Hepatocyte (in vitro differentiated cells): ENCODE data around the gene RBM17. TPM values are rescaled to one million over a fixed set of nuclear protein-coding genes. Genes with fewer than 3 reads are reported as not detected.

ENCODE experiments used
- DNase-seq: peaks from one replicate; pipeline ENCODE4 v3.0.0-alpha.2; 2016; ENCODE audit warnings: low spot score
- H2AFZ ChIP-seq: fragments of 200-600 bp; sonication (generic); 2 replicates; pipeline ENCODE4 v1.6.0; 2016; ENCODE audit warnings: antibody characterized with exemption, mild to moderate bottlenecking
- H3K27ac ChIP-seq: fragments of 200-600 bp; sonication (generic); 2 replicates; pipeline ENCODE4 v1.5.1; 2016; ENCODE audit warnings: mild to moderate bottlenecking
- H3K27me3 ChIP-seq: fragments of 200-600 bp; sonication (generic); 2 replicates; pipeline ENCODE4 v1.6.1; 2016
- H3K36me3 ChIP-seq: fragments of 200-600 bp; sonication (generic); replicated peaks from 2 replicates; pipeline ENCODE4 v1.5.1; 2016; ENCODE audit warnings: low read depth; ENCODE audit not compliant: insufficient read depth
- H3K4me1 ChIP-seq: fragments of 200-600 bp; sonication (generic); 2 replicates; pipeline ENCODE4 v1.5.1; 2016; ENCODE audit warnings: mild to moderate bottlenecking, moderate library complexity; ENCODE audit not compliant: insufficient read depth
- H3K4me2 ChIP-seq: fragments of 200-600 bp; sonication (generic); 2 replicates; pipeline ENCODE4 v1.6.0; 2016
- H3K4me3 ChIP-seq: fragments of 200-600 bp; sonication (generic); 2 replicates; pipeline ENCODE4 v1.5.1; 2016; ENCODE audit warnings: mild to moderate bottlenecking
- H3K79me2 ChIP-seq: fragments of 200-600 bp; sonication (generic); 2 replicates; pipeline ENCODE4 v1.6.0; 2017; ENCODE audit warnings: mild to moderate bottlenecking
- H3K9me2 ChIP-seq: fragments of 200-600 bp; sonication (generic); replicated peaks from 2 replicates; pipeline ENCODE4 v1.6.0; 2017; ENCODE audit warnings: mild to moderate bottlenecking; ENCODE audit not compliant: insufficient read depth
- H3K9me3 ChIP-seq: fragments of 200-600 bp; sonication (generic); 2 replicates; pipeline ENCODE4 v1.5.1; 2016; ENCODE audit warnings: low read depth, mild to moderate bottlenecking
- H4K20me1 ChIP-seq: fragments of 200-600 bp; sonication (generic); 2 replicates; pipeline ENCODE4 v1.6.0; 2016; ENCODE audit warnings: mild to moderate bottlenecking; ENCODE audit not compliant: insufficient read depth, poor library complexity, severe bottlenecking
- CTCF ChIP-seq: fragments of 200-600 bp; sonication (generic); IDR thresholded peaks from 2 replicates; pipeline ENCODE4 v1.5.1; 2016; ENCODE audit warnings: antibody characterized with exemption, mild to moderate bottlenecking; ENCODE audit not compliant: poor library complexity
- EZH2 ChIP-seq: fragments of 200-600 bp; sonication (generic); IDR thresholded peaks from 2 replicates; pipeline ENCODE4 v1.6.1; 2016; ENCODE audit warnings: antibody characterized with exemption, mild to moderate bottlenecking, borderline replicate concordance
- EZH2phosphoT487 ChIP-seq: fragments of 200-600 bp; sonication (generic); IDR thresholded peaks from one replicate; pipeline ENCODE4 v1.6.1; 2018; ENCODE audit warnings: antibody characterized with exemption, mild to moderate bottlenecking, low read depth, moderate library complexity; ENCODE audit not compliant: unreplicated experiment, severe bottlenecking
- WGBS: methylation state at CpG from one replicate; pipeline ENCODE4 v1.1.6; 2016; ENCODE audit warnings: low lambda C conversion rate; ENCODE audit errors: missing lambda C conversion rate; 5-methylcytosine and 5-hydroxymethylcytosine counted together
- polyA plus RNA-seq: library from polyadenylated mRNA; unstranded; fragments of >200 nt; fragmentation: Nextera tagmentation; extraction: Ambion mirVana; gene quantifications from 2 replicates; pipeline ENCODE4 v1.2.1, GENCODE V29; 2016
- total RNA-seq: library from RNA; depleted of rRNA; stranded (reverse); fragments of >200 nt; gene quantifications from 2 replicates; pipeline ENCODE4 v1.2.3, GENCODE V29; 2014

Gene RBM17
- total and polyA plus RNA-seq, 2 experiments from 2014 or later, result 46.7 to 112 TPM

DNA sequence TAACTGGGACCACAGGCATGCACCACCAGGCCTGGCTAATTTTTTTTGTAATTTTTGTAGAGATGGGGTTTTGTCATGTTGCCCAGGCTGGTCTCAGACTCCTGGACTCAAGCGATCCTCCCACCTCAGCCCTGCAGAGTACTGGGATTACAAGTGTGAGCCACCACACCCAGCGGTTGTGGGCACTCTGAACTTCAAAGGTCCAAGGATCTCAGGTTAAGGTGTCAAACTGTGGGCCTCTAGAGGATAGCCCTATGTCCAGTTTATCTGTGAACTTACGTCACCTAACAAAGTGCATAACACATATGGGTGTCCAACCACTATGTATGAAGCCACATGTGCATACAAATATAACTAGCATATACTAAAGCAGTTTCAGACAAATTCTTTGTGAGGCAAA, 23.4 kb upstream of the RBM17 start:
- 92% methylated on average over 3 of the region's 3 CpGs for WGBS
- H2AFZ ChIP-seq, result no peak overlapping the region
- no peaks in the 10 kb centered on the region for H3K36me3 ChIP-seq
- no peaks in the 10 kb centered on the region for H3K79me2 ChIP-seq
- TF ChIP-seq CTCF (no peak), EZH2 (no peak), EZH2phosphoT487 (no peak)
- no peaks in the 10 kb centered on the region for H3K4me1 ChIP-seq
- H4K20me1 ChIP-seq, result no peaks in the 10 kb centered on the region
- no peak for DNase-seq
- H3K9me3 ChIP-seq, result no peaks in the 10 kb centered on the region
- no peak overlapping the region for H3K4me3 ChIP-seq
- H3K9me2 ChIP-seq, result no peaks in the 10 kb centered on the region
- no peak overlapping the region for H3K4me2 ChIP-seq
- H3K27ac ChIP-seq, result no peak overlapping the region
- no peaks in the 10 kb centered on the region for H3K27me3 ChIP-seq

DNA sequence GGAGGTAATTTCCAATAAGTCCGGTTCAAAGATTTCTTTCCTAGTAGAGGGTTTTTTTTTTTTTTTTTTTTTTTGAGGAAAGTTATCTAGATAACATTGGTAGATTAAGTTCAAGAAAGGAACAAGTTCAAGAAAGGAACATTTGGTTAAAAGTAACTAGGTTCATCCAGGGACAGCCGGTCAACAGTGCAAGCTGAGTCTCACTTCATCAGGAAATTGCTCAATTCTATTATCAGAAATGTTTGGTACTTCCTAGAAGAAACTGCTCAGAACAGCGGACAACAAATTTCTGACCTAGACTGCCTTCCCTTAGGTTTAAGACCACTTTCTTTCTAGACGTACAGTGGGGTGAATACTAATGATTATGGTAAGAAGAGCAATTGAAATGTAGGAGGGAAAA, 23.0 kb upstream of the RBM17 start:
- Histone ChIP-seq H3K9me3 (no peaks in the 10 kb centered on the region), H2AFZ (no peak overlapping the region), H3K4me1 (no peaks in the 10 kb centered on the region), H3K4me3 (no peak overlapping the region), H3K4me2 (no peak overlapping the region), H3K27me3 (no peaks in the 10 kb centered on the region), H4K20me1 (no peaks in the 10 kb centered on the region), H3K79me2 (no peaks in the 10 kb centered on the region), H3K27ac (no peak overlapping the region), H3K9me2 (no peaks in the 10 kb centered on the region), H3K36me3 (no peaks in the 10 kb centered on the region)
- WGBS, result 85% methylated on average over 4 of the region's 4 CpGs
- TF ChIP-seq EZH2 (no peak), CTCF (no peak), EZH2phosphoT487 (no peak)
- DNase-seq, result no peak

DNA sequence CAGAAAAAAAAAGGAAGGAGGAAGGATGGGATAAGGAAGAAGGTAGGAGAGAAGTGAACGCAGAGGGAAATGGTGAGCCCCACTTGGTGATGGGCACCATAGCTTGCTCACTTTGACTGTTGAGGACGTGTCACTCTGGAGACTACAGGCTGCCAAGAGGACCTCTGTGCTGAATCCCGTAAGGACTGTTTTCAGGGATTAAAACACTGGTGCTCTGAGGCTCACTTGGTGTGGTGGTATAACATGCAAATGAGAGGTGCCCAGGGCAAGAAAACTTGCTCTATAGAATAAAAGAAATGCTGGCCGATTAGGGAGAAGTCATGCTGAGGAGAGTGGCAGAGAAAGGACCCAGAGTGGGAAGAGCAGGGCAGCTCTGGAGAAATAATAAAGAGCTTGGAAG, 21.4 kb upstream of the RBM17 start:
- Histone ChIP-seq H3K27ac (no peak overlapping the region), H3K4me2 (no peak overlapping the region), H3K4me3 (no peak overlapping the region), H2AFZ (no peak overlapping the region), H3K79me2 (no peaks in the 10 kb centered on the region), H3K36me3 (no peaks in the 10 kb centered on the region), H4K20me1 (no peaks in the 10 kb centered on the region), H3K9me2 (no peaks in the 10 kb centered on the region), H3K4me1 (no peaks in the 10 kb centered on the region), H3K9me3 (no peaks in the 10 kb centered on the region), H3K27me3 (no peaks in the 10 kb centered on the region)
- 81% methylated on average over 4 of the region's 4 CpGs for WGBS
- no peak for DNase-seq
- TF ChIP-seq EZH2phosphoT487 (no peak), CTCF (no peak), EZH2 (no peak)

GRCh38 chr10:6068006-6068405, 20.8 kb upstream of the RBM17 start:
- Histone ChIP-seq H2AFZ (no peak overlapping the region), H3K4me2 (no peak overlapping the region), H3K79me2 (no peaks in the 10 kb centered on the region), H4K20me1 (no peaks in the 10 kb centered on the region), H3K4me1 (no peaks in the 10 kb centered on the region), H3K4me3 (no peak overlapping the region), H3K9me2 (no peaks in the 10 kb centered on the region), H3K27me3 (no peaks in the 10 kb centered on the region), H3K27ac (no peak overlapping the region), H3K36me3 (no peaks in the 10 kb centered on the region), H3K9me3 (no peaks in the 10 kb centered on the region)
- TF ChIP-seq EZH2 (no peak), EZH2phosphoT487 (no peak), CTCF (no peak)
- WGBS, result 84% methylated on average over 6 of the region's 6 CpGs
- DNase-seq, result no peak
